Measurements from ENCODE around the gene NEO1. TPM values are rescaled to one million over a fixed set of nuclear protein-coding genes. Genes with fewer than 3 reads are reported as not detected.

Gene NEO1
- total RNA-seq, 2 donors from 2014 or later, result 108 to 130 TPM

- no peak for TF ChIP-seq CTCF (IDR thresholded peaks at IDR 0.05)
- Histone ChIP-seq H3K27me3 (no peaks in the 10 kb centered on the region), H3K27ac (no peak overlapping the region), H3K36me3 (no peaks in the 10 kb centered on the region), H3K4me1 (no peaks in the 10 kb centered on the region), H3K4me3 (no peak overlapping the region), H3K9me3 (no peaks in the 10 kb centered on the region), H3K9ac (ENCODE audit: low read depth in 2 of 2, low read length in 2 of 2) (no peak overlapping the region)
- intact Hi-C loops (cut with DNase I), result no loop called here
- DNase-seq, result no peak
Observed at GRCh38 chr15:73125219-73125618, 73.0 kb downstream of the NEO1 start.

- Histone ChIP-seq H3K4me1 (no peaks in the 10 kb centered on the region), H3K9ac (ENCODE audit: low read depth in 2 of 2, low read length in 2 of 2) (no peak overlapping the region), H3K9me3 (no peaks in the 10 kb centered on the region), H3K4me3 (no peak overlapping the region), H3K27me3 (no peaks in the 10 kb centered on the region), H3K36me3 (no peaks in the 10 kb centered on the region), H3K27ac (no peak overlapping the region)
- peak; percentile 39 for DNase-seq
- intact Hi-C loops (cut with DNase I), result no loop called here
- peak; percentile 78 for TF ChIP-seq CTCF (IDR thresholded peaks at IDR 0.05)
Observed at GRCh38 chr15:73127302-73127936, 75.2 kb downstream of the NEO1 start.

- intact Hi-C loops (cut with DNase I), result no loop called here
- H3K4me1 ChIP-seq, result no peaks in the 10 kb centered on the region
- no peak overlapping the region for H3K4me3 ChIP-seq
- TF ChIP-seq CTCF (IDR thresholded peaks at IDR 0.05), result no peak
- H3K9me3 ChIP-seq, result no peaks in the 10 kb centered on the region
- H3K9ac ChIP-seq (ENCODE audit: low read depth in 2 of 2, low read length in 2 of 2), result no peak overlapping the region
- H3K36me3 ChIP-seq, result no peaks in the 10 kb centered on the region
- no peak for DNase-seq
- no peak overlapping the region for H3K27ac ChIP-seq
- no peaks in the 10 kb centered on the region for H3K27me3 ChIP-seq
Observed at GRCh38 chr15:73130830-73131229, 78.6 kb downstream of the NEO1 start.

- intact Hi-C loops (cut with DNase I), result no loop called here
- no peak overlapping the region for H3K27ac ChIP-seq
- H3K9me3 ChIP-seq, result no peaks in the 10 kb centered on the region
- no peaks in the 10 kb centered on the region for H3K4me1 ChIP-seq
- TF ChIP-seq CTCF (IDR thresholded peaks at IDR 0.05), result no peak
- no peak for DNase-seq
- no peak overlapping the region for H3K9ac ChIP-seq (ENCODE audit: low read depth in 2 of 2, low read length in 2 of 2)
- no peak overlapping the region for H3K4me3 ChIP-seq
- no peaks in the 10 kb centered on the region for H3K27me3 ChIP-seq
- no peaks in the 10 kb centered on the region for H3K36me3 ChIP-seq
Observed at GRCh38 chr15:73134196-73134595, 81.9 kb downstream of the NEO1 start.

GRCh38 chr15:73139041-73139743, 86.9 kb downstream of the NEO1 start:
- Histone ChIP-seq H3K9me3 (no peaks in the 10 kb centered on the region), H3K27me3 (no peaks in the 10 kb centered on the region), H3K4me1 (no peaks in the 10 kb centered on the region), H3K27ac (no peak overlapping the region), H3K4me3 (no peak overlapping the region), H3K36me3 (no peaks in the 10 kb centered on the region), H3K9ac (ENCODE audit: low read depth in 2 of 2, low read length in 2 of 2) (no peak overlapping the region)
- no peak for DNase-seq
- no peak for TF ChIP-seq CTCF (IDR thresholded peaks at IDR 0.05)
- intact Hi-C loops (cut with DNase I), result no loop called here

Data from colonic mucosa (tissue), 4 donors.